K562 (cell line): Measurements from ENCODE around the gene ANKRD13A. TPM values are rescaled to one million over a fixed set of nuclear protein-coding genes. Genes with fewer than 3 reads are reported as not detected.

Source experiments
- EGR1 ChIP-seq: fragments of 450-650 bp; conservative IDR thresholded peaks from 2 replicates; pipeline ENCODE4 v1.6.1; 2017; ENCODE audit warnings: mild to moderate bottlenecking
- ELF2 ChIP-seq: fragments of 250-450 bp; sonication (Bioruptor Pico); IDR thresholded peaks from 2 replicates; pipeline ENCODE4 v1.5.0; 2021; ENCODE audit warnings: mild to moderate bottlenecking
- FOXM1 ChIP-seq, 2 experiments: fragments of 450-650 bp in 1 of 2; sonication (generic) in 1 of 2; formaldehyde crosslinking in 1 of 2; IDR thresholded peaks; 2 replicates each; pipeline versions ENCODE4 v1.6.1 to v1.9.0; 2017 to 2022; ENCODE audit warnings: low read depth in 2 of 2, mild to moderate bottlenecking in 2 of 2, missing genetic modification reagents in 1 of 2, moderate library complexity in 1 of 2
- KLF1 ChIP-seq: fragments of 450-650 bp; IDR thresholded peaks from 2 replicates; pipeline ENCODE4 v1.6.1; 2016; ENCODE audit warnings: missing genetic modification characterization, missing compliant biosample characterization
- PHTF2 ChIP-seq: fragments of 250-450 bp; sonication (Bioruptor Pico); IDR thresholded peaks from 2 replicates; pipeline ENCODE4 v1.5.0; 2021; ENCODE audit warnings: mild to moderate bottlenecking
- PML ChIP-seq: IDR thresholded peaks from 2 replicates; pipeline ENCODE4 v1.6.1; 2012; ENCODE audit warnings: low read length, inconsistent platforms
- SAP30 ChIP-seq: fragments of 200-600 bp; sonication (generic); IDR thresholded peaks from 2 replicates; pipeline ENCODE4 v1.6.1; 2012; ENCODE audit warnings: borderline replicate concordance, low read depth, mild to moderate bottlenecking, moderate library complexity, low read length, control low read depth, inconsistent platforms; ENCODE audit not compliant: insufficient read depth, poor library complexity, severe bottlenecking
- ZFX ChIP-seq: sonication (generic); formaldehyde crosslinking; IDR thresholded peaks from 2 replicates; pipeline ENCODE4 v1.8.0; 2022; ENCODE audit warnings: mild to moderate bottlenecking, missing genetic modification reagents, moderate library complexity
- polyA plus RNA-seq, 8 experiments: library from polyadenylated mRNA; depleted of rRNA in 4 of 8; stranded (reverse) in 5 of 8; unstranded in 3 of 8; fragments of >200 nt; fragmentation: Nextera tagmentation in 2 of 8; fragmentation: Illumina TruSeq in 1 of 8; extraction: Ambion mirVana in 2 of 8; extraction: Trizol in 1 of 8; gene quantifications; 2 replicates each; pipeline versions ENCODE4 v1.2.1 to v1.2.3, GENCODE V29; 2011 to 2014; ENCODE audit warnings: inconsistent platforms in 1 of 8, missing spikeins in 1 of 8
- total RNA-seq, 7 experiments: library from RNA; depleted of rRNA in 6 of 7; stranded (reverse); fragments of >200 nt in 6 of 7; fragmentation: Illumina TruSeq in 2 of 7; extraction: Trizol in 2 of 7; gene quantifications; 2 replicates each; pipeline versions ENCODE4 v1.2.1 to v1.2.3, GENCODE V29; 2011 to 2021; ENCODE audit warnings: low replicate concordance in 1 of 7
- TF ChIP-seq, protein P1 (sequence below), 2 experiments: fragments of 450-650 bp in 1 of 2; sonication (generic) in 1 of 2; formaldehyde crosslinking in 1 of 2; IDR thresholded peaks; 2 replicates each; pipeline versions ENCODE4 v1.7.1 to v1.9.0; 2016 to 2022; ENCODE audit warnings: inconsistent platforms in 1 of 2, mild to moderate bottlenecking in 1 of 2, missing genetic modification reagents in 1 of 2
- TF ChIP-seq, protein P2 (sequence below): fragments of 450-650 bp; formaldehyde crosslinking; IDR thresholded peaks from 2 replicates; pipeline ENCODE4 v1.4.0; 2020; ENCODE audit warnings: mild to moderate bottlenecking, moderate library complexity
- TF ChIP-seq, protein P3 (sequence below): conservative IDR thresholded peaks from 2 replicates; pipeline ENCODE4 v1.6.1; 2011; ENCODE audit warnings: low read depth, mild to moderate bottlenecking, low read length; ENCODE audit not compliant: control insufficient read depth

ANKRD13A gene
- total and polyA plus RNA-seq, 9 of the 15 experiments (the other 6 are each of a cell fraction or from before 2014, with no cell fraction given) = 5.0 to 55.0 (median 41.5) TPM

DNA sequence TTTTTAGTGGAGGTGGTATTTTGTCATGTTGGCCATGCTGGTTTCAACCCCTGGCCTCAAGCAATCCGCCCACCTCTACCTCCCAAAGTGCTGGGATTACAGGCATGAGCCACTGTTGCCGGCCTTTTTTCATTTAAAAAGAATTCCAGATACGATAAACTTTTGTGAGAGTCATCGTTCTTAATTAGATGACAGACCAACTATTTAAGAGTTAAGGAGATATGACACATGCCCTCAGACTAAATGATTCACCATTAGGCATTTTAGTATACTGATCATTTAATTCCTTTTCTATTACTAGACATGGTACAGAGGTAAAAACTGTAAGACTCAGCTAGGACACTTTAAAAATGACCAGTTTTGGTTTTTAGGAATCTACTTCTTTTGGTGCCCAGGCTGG is 2.4 kb downstream of the ANKRD13A start (continued):
- TF ChIP-seq KLF1 = no peak
- TF ChIP-seq FOXM1 (IDR thresholded peaks at IDR 0.05; ENCODE audit: low read depth) = no peak
- TF ChIP-seq FOXM1 (CRISPR knock-in tag; IDR thresholded peaks at IDR 0.05; ENCODE audit: low read depth) = no peak
- TF ChIP-seq SAP30 = no peak
- TF ChIP-seq ZFX = no peak
- TF ChIP-seq, protein P1, sequence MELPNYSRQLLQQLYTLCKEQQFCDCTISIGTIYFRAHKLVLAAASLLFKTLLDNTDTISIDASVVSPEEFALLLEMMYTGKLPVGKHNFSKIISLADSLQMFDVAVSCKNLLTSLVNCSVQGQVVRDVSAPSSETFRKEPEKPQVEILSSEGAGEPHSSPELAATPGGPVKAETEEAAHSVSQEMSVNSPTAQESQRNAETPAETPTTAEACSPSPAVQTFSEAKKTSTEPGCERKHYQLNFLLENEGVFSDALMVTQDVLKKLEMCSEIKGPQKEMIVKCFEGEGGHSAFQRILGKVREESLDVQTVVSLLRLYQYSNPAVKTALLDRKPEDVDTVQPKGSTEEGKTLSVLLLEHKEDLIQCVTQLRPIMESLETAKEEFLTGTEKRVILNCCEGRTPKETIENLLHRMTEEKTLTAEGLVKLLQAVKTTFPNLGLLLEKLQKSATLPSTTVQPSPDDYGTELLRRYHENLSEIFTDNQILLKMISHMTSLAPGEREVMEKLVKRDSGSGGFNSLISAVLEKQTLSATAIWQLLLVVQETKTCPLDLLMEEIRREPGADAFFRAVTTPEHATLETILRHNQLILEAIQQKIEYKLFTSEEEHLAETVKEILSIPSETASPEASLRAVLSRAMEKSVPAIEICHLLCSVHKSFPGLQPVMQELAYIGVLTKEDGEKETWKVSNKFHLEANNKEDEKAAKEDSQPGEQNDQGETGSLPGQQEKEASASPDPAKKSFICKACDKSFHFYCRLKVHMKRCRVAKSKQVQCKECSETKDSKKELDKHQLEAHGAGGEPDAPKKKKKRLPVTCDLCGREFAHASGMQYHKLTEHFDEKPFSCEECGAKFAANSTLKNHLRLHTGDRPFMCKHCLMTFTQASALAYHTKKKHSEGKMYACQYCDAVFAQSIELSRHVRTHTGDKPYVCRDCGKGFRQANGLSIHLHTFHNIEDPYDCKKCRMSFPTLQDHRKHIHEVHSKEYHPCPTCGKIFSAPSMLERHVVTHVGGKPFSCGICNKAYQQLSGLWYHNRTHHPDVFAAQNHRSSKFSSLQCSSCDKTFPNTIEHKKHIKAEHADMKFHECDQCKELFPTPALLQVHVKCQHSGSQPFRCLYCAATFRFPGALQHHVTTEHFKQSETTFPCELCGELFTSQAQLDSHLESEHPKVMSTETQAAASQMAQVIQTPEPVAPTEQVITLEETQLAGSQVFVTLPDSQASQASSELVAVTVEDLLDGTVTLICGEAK (IDR thresholded peaks at IDR 0.05) = no peak
- TF ChIP-seq, protein P1 (CRISPR knock-in tag; IDR thresholded peaks at IDR 0.05) = no peak
- TF ChIP-seq, protein P2, sequence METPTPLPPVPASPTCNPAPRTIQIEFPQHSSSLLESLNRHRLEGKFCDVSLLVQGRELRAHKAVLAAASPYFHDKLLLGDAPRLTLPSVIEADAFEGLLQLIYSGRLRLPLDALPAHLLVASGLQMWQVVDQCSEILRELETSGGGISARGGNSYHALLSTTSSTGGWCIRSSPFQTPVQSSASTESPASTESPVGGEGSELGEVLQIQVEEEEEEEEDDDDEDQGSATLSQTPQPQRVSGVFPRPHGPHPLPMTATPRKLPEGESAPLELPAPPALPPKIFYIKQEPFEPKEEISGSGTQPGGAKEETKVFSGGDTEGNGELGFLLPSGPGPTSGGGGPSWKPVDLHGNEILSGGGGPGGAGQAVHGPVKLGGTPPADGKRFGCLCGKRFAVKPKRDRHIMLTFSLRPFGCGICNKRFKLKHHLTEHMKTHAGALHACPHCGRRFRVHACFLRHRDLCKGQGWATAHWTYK (CRISPR knock-in tag) = no peak
- TF ChIP-seq PHTF2 (CRISPR knock-in tag) = no peak
- no peak for TF ChIP-seq PML
- TF ChIP-seq, protein P3, sequence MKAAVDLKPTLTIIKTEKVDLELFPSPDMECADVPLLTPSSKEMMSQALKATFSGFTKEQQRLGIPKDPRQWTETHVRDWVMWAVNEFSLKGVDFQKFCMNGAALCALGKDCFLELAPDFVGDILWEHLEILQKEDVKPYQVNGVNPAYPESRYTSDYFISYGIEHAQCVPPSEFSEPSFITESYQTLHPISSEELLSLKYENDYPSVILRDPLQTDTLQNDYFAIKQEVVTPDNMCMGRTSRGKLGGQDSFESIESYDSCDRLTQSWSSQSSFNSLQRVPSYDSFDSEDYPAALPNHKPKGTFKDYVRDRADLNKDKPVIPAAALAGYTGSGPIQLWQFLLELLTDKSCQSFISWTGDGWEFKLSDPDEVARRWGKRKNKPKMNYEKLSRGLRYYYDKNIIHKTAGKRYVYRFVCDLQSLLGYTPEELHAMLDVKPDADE = no peak
- TF ChIP-seq ELF2 (CRISPR knock-in tag) = no peak
- TF ChIP-seq EGR1 = no peak
